GM18909 (cell line): ENCODE results near the gene RABL6.
"Not testable (repeated sequence)": the region's sequence is repeated elsewhere in the genome, so short reads cannot be mapped to it uniquely, and the experiment has no call there.

ENCODE experiments used
- ATAC-seq: cut with Tn5 transposase; IDR thresholded peaks from one replicate; pipeline ENCODE4 v1.9.1; 2021; ENCODE audit warnings: mild to moderate bottlenecking; ENCODE audit not compliant: unreplicated experiment, poor library complexity

Gene RABL6

DNA sequence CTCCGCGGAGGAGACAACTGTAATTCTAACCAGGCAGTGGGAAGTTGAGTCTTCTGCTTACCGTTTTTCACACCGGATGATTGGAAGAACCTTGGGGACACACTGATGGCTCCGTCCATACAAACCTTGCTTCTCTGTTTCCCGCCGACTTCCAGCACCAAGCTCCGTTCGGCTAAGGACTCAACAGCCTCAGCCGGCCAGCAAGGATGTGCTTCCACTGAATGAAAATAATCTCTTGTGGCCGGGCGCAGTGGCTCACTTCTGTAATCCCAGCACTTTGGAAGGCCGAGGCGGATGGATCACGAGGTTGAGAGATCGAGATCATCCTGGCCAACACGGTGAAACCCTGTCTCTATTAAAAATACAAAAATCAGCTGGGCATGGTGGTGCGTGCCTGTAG, 60.2 kb downstream of the RABL6 start:
- no peak for ATAC-seq

DNA sequence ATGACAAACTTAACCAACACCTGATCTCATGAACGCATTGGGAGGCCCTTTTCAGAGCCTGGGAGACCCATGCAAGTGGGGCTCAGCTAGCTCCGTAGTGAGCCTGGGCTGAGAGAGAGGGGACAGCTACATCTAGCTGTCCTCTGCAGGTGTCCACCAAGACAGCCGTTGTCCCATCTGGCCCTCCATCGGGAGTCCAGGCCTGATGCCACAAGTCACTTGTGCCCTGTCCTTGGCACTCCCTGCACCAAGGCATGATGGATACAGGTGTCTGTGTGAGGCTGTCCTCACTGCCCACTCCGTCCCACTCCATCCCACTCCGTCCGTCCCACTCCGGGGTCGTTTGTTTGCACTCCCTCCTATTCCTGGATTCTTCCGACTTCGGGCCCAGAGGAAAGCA, 60.9 kb downstream of the RABL6 start:
- ATAC-seq: no peak

DNA sequence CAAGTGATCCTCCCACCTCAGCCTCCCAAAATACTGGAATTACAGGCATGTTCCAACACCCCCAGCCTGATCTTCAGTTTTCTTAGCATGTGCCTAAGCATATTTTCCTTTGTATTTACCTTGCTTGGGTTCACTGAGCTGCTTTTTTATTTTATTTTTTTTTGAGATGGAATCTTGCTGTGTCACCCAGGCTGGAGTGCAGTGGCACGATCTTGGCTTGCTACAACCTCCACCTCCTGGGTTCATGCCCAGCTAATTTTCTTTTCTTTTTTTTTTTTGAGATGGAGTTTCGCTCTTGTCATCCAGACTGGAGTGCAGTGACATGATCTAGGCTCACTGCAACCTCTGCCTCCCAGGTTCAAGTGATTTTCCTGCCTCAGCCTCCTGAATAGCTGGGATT, 61.9 kb downstream of the RABL6 start:
- ATAC-seq: not testable (repeated sequence)

DNA sequence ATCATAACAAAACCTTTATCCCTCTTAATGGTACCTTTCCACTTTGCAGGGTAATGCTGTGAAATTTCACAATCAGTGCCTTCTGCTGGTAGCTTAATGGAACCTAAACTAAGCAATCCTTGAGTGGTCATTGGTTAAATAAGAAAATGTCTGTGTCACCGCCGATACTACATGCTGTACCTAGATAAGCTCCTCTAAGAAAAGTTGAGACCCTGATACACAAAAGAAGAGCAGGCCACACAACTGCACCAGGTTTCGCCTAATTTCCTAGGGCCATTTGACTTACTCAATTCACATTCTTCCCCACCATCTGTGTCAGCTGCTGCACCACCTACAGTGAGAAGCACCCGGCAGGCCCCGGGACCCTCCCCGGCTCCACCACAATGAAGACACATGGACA, 67.4 kb downstream of the RABL6 start:
- ATAC-seq: no peak

DNA sequence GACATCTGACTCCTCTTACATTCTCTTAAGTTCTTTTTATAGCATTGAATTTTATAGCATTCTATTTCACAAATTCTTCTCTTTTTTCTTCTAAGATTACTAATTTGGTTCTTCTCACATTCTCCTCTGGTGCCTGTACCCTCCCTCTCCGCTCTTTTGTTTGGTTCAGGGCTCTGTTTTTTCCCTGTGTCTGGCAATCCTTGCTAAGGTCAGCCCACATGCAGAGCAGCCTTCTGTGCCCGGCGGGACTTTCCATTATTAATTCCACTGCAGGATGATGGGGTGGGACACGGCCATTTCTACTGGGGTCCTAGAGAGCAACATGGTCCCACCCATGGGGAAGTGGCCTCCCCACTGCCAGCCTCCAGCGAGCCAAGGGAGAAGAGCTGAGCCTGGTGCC, 68.7 kb downstream of the RABL6 start:
- no peak for ATAC-seq

DNA sequence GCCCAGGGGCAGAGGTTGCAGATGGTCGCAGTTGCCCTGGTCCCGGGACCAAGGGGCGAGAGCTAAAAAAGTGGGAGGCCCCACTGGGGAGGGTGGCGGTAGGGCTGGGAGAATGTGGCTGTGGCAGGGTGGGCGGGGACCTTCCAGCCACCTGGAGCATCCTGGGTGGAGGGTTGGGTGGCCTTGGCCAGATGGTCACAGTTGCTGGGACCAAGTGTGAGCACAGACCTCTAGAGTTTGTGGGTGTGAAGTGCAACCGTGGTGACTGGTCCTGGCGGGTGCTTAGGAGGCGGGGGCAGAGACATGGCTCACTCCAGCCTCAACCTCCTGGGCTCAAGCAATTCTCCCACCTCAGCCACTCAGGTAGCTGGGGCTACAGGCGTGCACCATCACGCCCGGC, 72.9 kb downstream of the RABL6 start:
- no peak for ATAC-seq

DNA sequence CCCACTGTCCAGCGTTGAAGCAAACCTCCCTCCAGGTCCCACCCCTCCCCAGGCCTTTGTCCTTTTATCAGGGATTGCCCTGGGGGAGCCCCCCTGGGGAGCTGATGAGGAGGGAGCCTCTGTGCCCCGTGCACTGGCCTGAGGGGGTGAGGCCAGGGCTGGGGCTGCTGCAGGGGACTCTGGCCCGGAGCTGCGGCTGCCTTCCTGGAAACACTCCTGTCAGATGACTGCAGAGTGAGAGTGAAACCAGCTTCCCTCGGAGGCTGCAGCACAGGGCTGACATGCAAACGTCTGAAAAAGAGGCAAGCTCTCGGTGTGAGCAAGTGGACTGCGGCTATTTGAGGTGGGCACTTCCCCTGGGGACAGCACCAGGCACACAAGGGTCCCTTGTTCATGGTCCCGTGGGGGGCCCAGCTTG, 74.0 kb downstream of the RABL6 start:
- peak; percentile 38 for ATAC-seq

DNA sequence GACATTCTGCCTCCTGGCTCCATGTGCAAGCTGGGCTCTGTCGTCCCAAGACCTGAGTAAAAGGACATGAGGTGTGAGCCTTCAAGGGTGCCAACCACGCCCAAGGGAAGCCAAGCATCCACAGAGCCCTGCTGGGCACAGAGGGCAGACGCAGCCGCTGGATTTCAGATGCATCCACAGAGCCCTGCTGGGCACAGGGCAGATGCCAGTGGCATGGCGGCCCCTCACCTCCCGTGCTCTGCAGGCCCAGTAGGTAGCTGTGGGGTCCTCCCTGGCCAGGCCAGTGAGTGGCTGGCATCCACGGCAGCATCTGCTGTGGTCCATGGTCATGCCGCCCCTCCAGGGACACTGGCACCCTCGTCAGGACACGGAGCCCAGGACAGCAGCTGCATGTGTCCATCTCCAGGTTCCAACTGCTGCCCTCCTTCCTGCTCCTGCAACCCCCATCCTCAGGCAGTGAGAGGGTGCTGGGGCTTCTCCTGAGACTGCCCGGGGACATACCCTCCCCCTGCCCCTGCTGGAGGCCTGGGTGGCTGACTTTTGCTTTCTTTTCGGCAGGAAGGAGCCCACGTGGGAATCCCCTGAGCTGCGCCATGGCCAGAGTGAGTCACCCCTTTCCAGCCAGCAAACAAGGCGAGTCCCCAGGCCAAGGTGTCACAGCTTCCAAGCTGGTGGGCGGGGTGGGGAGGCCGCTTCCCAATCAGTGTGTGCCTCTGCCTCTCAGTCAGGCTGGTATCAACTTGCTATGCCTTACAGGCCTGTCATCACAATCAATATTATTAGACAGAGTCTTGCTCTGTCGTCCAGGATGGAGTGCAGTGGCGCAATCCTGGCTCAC, 74.6 kb downstream of the RABL6 start:
- peak; percentile 23 for ATAC-seq

DNA sequence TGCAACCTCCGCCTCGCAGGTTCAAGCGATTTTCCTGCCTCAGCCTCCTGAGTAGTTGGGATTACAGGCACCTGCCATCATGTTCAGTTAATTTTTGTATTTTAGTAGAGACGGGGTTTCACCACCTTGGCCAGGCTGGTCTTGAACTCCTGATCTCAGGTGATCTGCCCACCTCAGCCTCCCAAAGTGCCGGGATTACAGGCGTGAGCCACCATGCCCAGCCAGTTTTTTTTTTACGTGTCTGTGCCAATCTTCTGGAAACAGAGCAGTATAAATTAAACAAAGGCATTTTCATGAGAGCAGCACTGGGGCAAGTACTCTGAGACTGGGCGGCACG, 75.2 kb downstream of the RABL6 start:
- ATAC-seq: not testable (repeated sequence)

DNA sequence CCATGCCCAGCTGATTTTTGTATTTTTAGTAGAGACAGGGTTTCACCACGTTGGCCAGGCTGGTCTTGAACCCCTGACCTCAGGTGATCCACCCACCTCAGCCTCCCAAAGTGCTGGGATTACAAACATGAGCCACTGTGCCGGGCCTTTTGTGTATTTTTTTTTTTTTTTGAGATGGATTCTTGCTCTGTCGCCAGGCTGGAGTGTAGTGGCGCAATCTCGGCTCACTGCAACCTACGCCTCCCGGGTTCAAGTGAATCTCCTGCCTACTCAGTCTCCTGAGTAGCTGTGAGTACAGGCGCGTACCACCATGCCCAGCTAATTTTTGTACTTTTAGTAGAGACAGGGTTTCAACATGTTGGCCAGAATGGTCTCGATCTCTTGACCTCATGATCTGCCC, 75.9 kb downstream of the RABL6 start:
- ATAC-seq: not testable (repeated sequence)

DNA sequence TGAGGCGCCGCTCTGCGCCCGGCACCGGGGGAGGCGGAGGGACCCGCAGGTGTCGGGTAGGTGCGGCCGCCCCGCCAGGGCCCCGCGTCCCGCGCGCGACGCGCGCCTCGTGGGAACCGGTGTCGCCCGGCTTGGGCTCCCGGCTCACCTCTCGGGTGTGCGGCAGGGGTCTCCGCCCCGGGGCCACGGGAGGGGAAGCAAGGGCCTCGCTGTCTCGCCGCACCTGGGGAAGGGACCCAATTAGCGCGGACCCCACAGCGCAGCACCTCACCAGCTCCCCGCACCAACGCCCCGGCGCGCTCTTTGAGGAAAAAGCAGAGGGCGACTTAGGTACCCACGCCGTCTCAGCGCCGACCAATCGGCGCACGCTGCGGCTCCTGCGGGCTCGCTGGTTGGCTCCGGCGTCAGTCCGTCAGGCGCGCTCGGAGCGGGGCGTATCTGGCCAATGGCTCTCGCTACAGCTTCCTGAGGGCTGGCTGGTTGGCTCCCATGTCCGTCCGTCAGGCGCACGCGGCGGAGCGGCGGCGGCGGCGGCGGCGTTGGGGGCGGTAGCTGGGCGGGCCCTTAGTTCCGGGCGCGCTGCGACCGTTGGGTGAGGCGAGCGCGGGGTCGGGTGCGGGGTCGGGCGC, 78.3 kb downstream of the RABL6 start, which contains the start of gene TRAF2:
Gene TRAF2 (plus strand): TSS at position 567 of the 629 bp plus-strand sequence. CDS start 12,225 bp downstream, outside the sequence.
- peak; percentile 84 for ATAC-seq

DNA sequence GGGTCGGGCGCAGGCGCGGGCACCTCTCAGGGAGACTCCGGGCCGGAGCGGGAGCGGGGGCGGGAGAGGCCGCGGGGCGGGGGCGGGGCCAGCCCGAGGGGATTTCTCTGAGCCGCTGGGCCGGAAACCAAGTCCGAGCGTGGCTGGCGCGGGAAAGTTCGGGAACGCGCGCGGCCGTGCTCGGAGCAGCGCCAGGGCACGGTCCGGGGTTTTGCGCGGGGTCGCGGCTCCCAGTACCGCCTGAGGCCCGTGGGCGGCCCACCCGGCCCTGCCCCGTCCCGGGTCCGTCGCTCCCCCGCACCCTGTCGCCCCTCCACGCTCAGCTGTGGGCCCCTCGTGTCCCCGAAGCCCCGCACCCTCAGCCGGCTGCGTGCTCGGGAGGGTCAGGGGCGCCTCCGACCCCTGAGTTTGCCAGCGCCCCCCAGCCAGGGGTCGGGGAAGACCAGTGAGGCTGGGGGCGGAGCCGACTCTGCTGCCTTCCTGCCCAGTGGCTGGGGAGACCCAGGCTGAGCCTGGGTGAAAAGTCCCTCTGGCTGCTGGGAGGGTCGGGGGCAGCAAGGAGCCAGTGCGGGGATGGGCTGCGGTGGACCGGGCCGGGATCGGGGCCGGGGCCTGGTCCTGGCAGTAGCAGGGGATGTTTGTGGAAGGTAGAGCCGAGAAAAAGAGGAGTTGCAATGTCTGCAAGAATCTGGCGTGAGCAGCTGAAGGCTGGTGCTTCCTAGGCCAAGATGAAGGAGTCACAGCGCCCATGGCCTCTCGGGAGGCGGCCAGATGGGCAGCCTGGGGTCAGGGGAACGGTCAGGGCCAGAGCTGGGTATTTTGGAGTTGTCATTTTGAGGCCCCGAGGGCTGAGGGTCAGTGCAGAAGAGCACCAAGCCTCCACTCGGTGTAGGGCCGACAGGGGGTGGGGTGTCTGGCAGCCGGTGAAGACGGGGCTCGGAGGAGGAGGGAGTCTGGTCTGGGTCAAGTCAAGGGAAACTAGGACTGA, 79.2 kb downstream of the RABL6 start:
- ATAC-seq: peak; percentile 29

DNA sequence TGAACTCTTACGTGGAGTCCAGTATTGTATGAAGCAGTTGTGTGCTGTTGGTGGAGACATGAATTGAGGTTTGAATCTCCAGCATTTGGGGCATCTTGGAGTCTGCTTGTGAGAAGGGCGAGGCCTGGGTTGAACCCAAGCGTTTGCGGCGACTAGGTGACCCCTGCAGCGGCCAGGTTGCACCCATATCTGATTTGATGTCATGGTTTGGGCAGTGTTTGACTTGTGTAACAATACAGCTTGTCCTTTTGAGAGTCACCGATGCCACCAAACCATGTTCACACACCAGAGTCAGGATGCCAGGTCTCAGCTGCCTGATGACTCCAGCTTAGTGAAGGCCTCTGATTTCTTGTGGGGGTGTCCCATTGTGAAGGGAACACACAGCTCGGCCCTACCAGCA, 80.7 kb downstream of the RABL6 start:
- no peak for ATAC-seq

DNA sequence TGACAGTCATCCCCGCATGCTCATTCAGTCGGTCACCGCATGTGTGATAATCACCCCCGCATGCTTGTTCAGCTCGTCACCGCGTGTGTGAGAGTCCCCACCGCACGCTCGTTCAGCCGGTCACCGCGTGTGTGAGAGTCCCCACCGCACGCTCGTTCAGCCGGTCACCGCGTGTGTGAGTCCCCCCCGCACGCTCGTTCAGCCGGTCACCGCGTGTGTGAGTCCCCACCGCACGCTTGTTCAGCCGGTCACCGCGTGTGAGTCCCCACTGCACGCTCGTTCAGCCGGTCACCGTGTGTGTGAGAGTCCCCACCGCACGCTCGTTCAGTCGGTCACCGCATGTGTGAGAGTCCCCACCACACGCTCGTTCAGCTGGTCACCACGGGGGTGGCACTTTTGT, 82.1 kb downstream of the RABL6 start:
- no peak for ATAC-seq

DNA sequence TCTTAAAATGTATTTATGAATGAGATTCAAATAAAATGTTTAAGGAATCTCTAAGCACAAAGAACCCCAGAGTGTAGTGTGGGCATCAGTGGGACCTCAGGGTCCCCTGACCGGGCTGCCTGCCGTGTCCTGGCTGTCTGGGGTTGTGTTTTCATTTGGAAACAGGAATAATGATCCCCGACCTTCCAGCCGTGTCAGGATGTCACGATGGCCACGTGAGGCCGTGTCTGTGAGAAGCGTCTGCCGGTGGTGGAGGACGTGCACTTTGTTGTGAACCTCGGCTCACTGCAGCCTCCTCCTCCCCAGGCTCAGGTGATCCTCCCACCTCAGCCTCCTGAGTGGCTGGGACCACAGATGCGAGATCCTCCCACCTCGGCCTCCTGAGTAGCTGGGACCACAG, 82.9 kb downstream of the RABL6 start:
- ATAC-seq: no peak
